GM19397 (cell line): ENCODE measurements around the gene SYNE1.
"Not testable (repeated sequence)": the region's sequence is repeated elsewhere in the genome, so short reads cannot be mapped to it uniquely, and the experiment has no call there.

Experiments used
- ATAC-seq: cut with Tn5 transposase; IDR thresholded peaks from one replicate; pipeline ENCODE4 v1.9.1; 2021; ENCODE audit warnings: mild to moderate bottlenecking, moderate library complexity; ENCODE audit not compliant: unreplicated experiment

SYNE1 gene

GRCh38 chr6:152428126-152428525 is 209.0 kb downstream of the SYNE1 start:
- ATAC-seq, result no peak

- ATAC-seq, result no peak
These were observed 210.9 kb downstream of the SYNE1 start for GRCh38 chr6:152426276-152426675.

DNA sequence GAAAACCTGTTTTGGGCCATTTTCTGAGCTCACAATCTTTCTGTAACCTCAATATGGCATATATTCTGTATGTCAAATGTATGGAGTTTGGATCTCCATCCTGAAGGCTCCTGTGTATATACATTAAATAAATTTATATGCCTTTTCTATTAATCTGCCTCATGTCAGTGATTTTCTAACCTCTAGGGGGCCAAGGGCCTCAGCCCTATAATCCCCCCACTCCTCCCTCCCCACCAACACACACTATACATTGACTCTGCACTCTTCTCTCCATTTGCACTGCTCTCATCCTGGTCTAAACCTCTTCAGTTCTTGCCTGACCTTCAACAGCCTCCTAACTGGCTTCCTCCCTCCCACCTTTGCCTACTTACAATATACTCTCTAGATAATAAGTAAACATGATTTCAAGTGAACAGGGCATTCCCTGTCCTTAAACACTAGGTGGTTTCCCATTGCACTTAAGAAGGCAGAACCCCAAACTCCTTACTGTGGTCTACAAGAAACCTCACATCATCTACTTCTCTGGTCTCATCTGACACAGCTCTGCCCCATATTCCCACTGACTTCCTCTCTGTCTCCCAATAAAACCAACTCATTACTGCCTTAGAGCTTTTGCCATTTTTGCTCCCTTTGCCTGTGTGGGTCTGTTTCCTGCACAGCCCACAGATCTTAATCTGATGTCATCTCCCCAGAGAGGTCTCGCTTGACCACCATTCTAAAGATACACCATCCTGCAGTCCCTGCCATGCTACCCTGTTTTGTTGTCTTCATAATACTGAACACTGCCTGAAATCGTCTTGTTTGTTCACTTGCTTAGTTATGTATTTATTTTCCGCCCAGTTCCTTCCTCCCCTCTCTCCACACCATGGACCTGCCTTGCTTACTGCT is 213.7 kb downstream of the SYNE1 start:
- peak; percentile 77 for ATAC-seq

GRCh38 chr6:152421496-152421895 is 215.7 kb downstream of the SYNE1 start:
- ATAC-seq, result not testable (repeated sequence)

- no peak for ATAC-seq
These were observed 216.5 kb downstream of the SYNE1 start for GRCh38 chr6:152420696-152421095.

DNA sequence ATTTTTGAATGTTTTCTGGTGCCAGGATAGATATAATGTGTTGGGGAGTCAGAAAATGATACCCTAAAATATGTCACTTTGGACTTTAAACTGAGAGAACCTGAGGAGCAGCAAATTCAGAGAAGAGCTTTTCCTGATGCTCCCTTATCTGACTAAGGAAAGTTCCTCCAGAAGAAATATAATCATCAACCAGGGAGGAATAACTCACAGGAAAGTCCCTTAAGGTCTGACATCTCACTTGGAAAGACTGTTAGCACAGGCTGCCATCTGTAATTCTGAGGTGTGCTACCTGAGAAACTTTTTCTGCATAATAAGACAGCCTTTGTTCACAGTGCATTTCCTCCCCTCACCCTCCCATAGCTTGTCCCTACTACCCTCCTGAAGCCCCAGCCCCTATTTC is 218.6 kb downstream of the SYNE1 start:
- ATAC-seq, result no peak

GRCh38 chr6:152416652-152417051 is 220.5 kb downstream of the SYNE1 start:
- ATAC-seq, result no peak

DNA sequence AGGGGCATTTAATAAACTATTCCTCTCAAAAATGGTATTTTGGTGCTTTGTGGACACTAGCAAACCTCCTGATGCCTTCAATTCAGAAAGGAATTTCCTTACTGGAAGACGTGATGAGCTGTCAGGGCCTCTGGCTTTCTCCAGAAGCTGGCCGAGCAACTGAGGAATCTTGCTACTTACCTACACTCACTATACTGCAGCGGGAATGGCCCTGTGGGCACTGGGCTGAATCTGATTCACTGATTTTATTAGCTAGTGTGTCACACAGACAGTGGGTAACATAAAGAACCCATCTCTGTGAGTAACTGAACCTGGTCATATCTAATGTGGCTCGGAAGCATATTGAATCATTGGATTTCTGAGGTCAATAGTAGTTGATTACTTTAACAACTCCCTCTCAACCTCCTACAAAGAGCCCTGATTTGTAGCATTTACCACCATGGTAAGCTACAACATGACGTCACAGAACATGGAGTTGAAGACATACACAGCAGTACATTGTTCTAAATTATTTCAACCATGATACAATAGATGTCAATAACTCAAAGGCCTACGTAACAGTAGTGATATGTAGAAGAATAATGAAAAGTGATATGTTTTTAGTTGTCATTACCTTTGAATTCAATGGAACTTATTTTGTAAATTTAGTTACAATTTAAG is 232.1 kb downstream of the SYNE1 start:
- no peak for ATAC-seq

GRCh38 chr6:152404086-152404857 is 232.9 kb downstream of the SYNE1 start:
- ATAC-seq, result no peak

DNA sequence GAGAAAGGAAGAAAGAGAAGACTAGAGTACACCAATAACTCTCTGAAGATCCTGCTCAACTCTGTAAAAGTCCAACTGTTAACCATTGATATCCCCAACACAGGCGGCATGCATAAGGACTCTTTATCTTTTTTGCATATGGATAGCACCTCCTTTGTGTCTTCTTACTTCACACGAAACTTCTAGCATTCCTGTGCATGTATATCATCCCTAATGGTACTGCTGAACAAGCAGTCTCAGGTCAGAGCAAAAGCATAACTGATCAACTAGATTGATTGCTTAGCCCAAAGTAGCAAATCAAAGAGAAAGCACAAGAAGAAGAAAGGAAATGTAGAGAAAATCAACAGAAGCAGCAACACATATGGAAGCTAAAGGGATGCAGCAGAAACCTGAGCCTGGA is 234.4 kb downstream of the SYNE1 start:
- no peak for ATAC-seq

- no peak for ATAC-seq
These were observed 235.2 kb downstream of the SYNE1 start for GRCh38 chr6:152401978-152402377.

DNA sequence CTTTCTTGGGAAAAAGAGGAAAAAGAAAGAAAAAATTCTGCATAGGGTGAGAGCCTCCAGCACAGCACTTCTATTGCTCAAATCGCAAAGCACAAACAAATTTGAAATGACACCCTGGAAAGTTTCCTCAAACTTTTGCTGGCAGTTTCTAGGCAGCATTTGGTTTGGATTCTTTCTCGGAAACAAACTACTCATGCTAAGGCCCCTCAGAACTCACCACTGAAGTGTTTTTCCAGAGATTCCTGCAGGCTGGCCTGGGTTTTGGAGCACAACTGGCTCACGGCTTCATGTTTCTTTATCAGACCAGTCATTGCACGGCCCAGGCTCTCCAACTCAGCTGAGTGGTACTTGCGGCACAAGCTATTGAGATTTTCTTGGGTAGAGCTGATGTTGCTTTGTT is 237.8 kb downstream of the SYNE1 start:
- no peak for ATAC-seq

DNA sequence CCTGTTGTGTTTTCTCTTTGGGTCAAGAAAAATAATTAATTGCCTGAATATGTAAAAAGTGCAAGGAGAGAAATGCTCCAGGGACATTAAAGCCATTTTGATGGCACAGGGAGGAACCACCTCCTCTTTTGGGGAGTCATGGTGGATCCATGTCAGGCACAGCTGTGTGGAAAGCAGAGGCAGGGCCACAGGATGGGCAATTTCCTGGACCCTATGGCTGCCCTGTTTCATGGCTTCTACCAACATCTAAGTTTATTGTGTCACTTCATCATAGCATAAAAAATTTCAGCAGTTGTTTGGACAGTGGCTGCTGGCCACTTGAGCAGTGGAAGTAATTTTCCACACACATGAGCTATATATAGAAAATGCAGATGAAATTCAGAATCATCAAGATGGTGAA is 238.2 kb downstream of the SYNE1 start:
- ATAC-seq, result no peak

DNA sequence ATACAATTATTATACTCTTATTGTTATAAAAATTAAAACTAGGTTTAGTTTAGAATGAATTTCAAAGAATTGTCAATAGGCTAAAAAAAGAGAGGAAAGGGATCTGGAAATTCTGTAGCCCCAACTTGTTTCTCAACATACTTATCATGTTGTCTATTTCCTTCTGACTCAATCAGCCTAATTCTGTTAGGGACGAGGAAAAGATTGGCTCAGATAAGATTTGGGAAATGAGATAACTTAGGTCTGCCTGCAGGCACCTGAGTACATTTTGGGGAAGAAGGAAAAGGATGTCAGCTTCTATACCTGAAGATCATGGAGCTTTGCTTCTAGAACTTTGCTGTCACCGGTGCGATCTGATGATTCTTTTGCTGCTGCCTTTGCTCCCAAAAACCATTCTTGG is 238.8 kb downstream of the SYNE1 start:
- no peak for ATAC-seq

GRCh38 chr6:152394303-152394702 is 242.9 kb downstream of the SYNE1 start:
- no peak for ATAC-seq

DNA sequence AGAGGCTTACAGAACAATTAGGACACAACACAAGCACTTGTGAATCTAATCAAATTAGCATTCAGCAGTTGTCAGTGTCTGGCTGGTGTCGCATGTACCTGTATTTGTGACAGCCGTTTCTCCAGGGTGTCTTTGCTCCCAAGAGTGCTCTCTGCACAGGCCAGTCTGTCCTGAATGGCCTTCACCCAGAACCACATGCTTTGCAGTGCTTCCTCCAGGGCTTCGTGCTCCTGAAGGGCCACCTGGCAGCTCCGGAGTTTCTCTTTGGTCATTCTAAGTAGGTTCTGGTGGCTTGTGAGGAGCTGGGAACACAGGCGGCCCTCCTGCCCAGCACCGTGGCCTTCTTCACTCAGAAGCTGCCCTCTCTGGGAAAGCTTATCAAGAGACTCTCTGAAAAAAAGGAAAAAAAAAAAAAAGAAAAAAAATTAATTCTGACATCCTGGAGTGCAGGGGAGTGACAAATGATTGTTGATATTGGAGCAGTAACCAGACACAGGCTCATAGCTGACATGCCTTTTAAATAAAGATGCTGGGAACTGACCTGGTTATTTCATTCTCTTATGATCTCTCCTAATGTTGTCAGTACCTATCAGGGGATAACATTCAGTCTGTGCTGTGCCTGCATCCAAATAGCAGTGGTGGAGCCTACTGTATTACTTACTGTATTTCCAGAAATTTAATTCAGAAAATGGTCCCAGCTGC is 245.8 kb downstream of the SYNE1 start:
- ATAC-seq, result no peak

GRCh38 chr6:152387091-152387490 is 250.1 kb downstream of the SYNE1 start:
- ATAC-seq, result no peak

DNA sequence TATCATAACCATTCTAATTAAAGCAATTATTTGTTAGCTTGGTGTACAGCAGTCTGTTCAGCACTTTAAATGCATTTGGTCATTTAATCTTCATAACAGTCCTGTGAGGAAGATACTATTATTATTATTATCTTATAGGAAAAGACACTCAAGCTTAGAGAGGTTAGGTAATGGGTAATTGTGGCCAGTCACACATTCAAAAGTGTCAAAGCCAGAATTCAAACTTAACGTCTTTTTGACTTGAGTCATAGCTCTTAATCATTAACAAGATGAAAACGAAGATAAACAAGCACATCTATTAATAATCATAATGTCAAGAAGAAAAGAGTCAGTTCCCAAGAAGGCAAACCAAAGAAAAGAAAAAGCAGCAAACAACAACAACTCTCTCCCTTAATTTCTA is 251.0 kb downstream of the SYNE1 start:
- no peak for ATAC-seq

DNA sequence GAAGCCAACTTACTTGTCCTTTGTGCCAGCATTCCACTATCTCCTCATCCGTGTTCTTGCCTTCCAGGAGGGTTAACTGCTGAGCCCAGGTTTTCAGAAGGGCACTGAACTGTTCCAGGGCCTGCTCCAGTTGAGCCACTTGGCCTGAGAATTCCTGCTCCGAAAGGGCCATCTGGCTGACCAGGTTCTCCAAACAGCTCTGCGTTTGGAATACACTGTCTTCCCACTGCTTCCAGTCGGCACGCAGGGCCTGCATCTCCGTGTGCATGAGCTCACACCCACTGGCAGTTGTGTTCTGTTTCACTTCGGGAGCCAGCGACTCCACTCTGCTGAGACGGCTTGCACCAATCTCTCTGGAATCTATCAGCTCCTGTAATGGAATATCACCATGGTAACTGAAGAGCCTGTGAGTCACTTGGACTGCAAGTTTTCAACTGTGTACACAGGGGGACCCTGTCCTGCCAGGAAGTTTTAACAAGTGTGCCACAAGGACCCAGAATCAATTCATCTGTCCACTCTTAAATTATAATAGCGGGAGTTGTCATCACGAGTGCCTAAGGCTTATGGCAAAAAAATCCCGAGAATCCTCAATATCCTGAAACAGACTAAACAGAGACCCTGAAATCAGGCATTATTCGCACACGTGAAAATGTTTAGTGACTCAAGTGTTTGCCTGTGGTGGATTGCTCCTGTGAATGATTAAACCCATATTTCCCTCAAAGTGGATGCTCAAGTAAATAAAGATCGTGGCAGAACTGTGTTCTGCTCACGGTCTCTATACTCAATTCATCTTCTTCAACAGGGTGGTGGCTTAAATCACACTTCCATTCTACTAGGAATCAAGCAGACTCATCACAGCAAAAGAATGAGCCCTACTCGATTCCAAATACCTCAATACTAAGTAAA is 255.9 kb downstream of the SYNE1 start:
- ATAC-seq, result no peak

- ATAC-seq, result no peak
These were observed 256.8 kb downstream of the SYNE1 start for GRCh38 chr6:152380351-152380767.
